K562 (cell line): ENCODE measurements around the gene NEDD4L. TPM values are rescaled to one million over a fixed set of nuclear protein-coding genes. Genes with fewer than 3 reads are reported as not detected.

ENCODE experiments used
- ATAC-seq: fragments of 200-7000 bp; cut with Tn5 transposase; 3 replicates; pipeline ENCODE4 v1.9.1; 2020; ENCODE audit warnings: moderate library complexity
- BruUV-seq: library from RNA; stranded (reverse); fragments of 400-500 nt; replicated peaks from 2 replicates; lab custom pipeline; 2021; lab: Mats Ljungman, UMichigan
- CTCF ChIA-PET: fragments of 300-600 bp; formaldehyde crosslinking; extraction: SDS; loops from one replicate; lab custom pipeline; 2021; ENCODE audit warnings: low intra/inter-chr PET ratio; lab: Yijun Ruan, JAX
- POLR2A ChIA-PET: fragments of 300-600, 350-650 bp; sonication (Branson Sonifier 250); formaldehyde crosslinking; extraction: SDS; loops from one replicate; lab custom pipeline; 2021; ENCODE audit warnings: antibody characterized with exemption, inconsistent platforms; lab: Yijun Ruan, JAX
- DNase-seq, 4 experiments: peaks; one replicate each; pipeline versions ENCODE4 v3.0.0 to v3.0.0-alpha.2; 2011 to 2018; ENCODE audit warnings: low spot score in 3 of 4, mixed read lengths in 3 of 4; ENCODE audit errors: extremely low read depth in 1 of 4
- FAIRE-seq: peaks from 2 replicates; lab custom pipeline; 2011; peaks lifted over from hg19 to GRCh38; lab: Jason Lieb, UNC
- H2AFZ ChIP-seq: 2 replicates; pipeline ENCODE4 v1.6.0; 2011; ENCODE audit warnings: low read depth, low read length, control low read depth, inconsistent platforms
- H3K27ac ChIP-seq: fragments of 200-600 bp; 3 replicates; pipeline ENCODE4 v1.8.0; 2011; ENCODE audit warnings: low read depth, mild to moderate bottlenecking, control low read depth, inconsistent platforms, low read length, moderate library complexity, mixed read lengths; ENCODE audit errors: extremely low read depth
- H3K27me3 ChIP-seq, 2 experiments: fragments of 300-600 bp in 1 of 2; 2 replicates in 1 of 2; 3 replicates in 1 of 2; pipeline versions ENCODE4 v1.6.0 to v1.8.0; 2011; ENCODE audit warnings: inconsistent platforms in 2 of 2, low read length in 2 of 2, mild to moderate bottlenecking in 1 of 2, mixed read lengths in 1 of 2, moderate library complexity in 1 of 2; ENCODE audit not compliant: control insufficient read depth in 2 of 2, insufficient read depth in 2 of 2
- H3K36me3 ChIP-seq: fragments of 300-600 bp; 3 replicates; pipeline ENCODE4 v1.8.0; 2011; ENCODE audit warnings: mild to moderate bottlenecking, low read length, inconsistent platforms; ENCODE audit not compliant: control insufficient read depth, insufficient read depth
- H3K4me1 ChIP-seq, 2 experiments: fragments of 200-600 bp in 1 of 2; replicated peaks in 1 of 2; 2 replicates in 1 of 2; 3 replicates in 1 of 2; pipeline versions ENCODE4 v1.5.1 to v1.8.0; 2011; ENCODE audit warnings: inconsistent platforms in 2 of 2, low read length in 2 of 2, mild to moderate bottlenecking in 1 of 2, mixed read lengths in 1 of 2, moderate library complexity in 1 of 2; ENCODE audit not compliant: control insufficient read depth in 2 of 2, insufficient read depth in 2 of 2
- H3K4me2 ChIP-seq: 2 replicates; pipeline ENCODE4 v1.6.1; 2011; ENCODE audit warnings: low read length, control low read depth, inconsistent platforms, mixed read lengths; ENCODE audit not compliant: insufficient read depth
- H3K4me3 ChIP-seq: fragments of 200-600 bp; sonication (generic), shearing (Covaris generic); 2 replicates; pipeline ENCODE4 v1.5.1; 2016; ENCODE audit warnings: control low read depth, inconsistent platforms
- H3K79me2 ChIP-seq: fragments of 200-600 bp; 3 replicates; pipeline ENCODE4 v1.8.0; 2011; ENCODE audit warnings: low read length, inconsistent platforms; ENCODE audit not compliant: control insufficient read depth, insufficient read depth
- H3K9ac ChIP-seq, 2 experiments: 2 replicates each; pipeline versions ENCODE4 v1.6.0 to v1.6.1; 2011; ENCODE audit warnings: low read depth in 2 of 2, low read length in 2 of 2, control low read depth in 1 of 2, inconsistent platforms in 1 of 2, mild to moderate bottlenecking in 1 of 2, mixed read lengths in 1 of 2; ENCODE audit not compliant: insufficient read depth in 1 of 2
- H3K9me1 ChIP-seq: one replicate; pipeline ENCODE4 v1.6.0; 2011; ENCODE audit warnings: inconsistent platforms, mild to moderate bottlenecking, low read length, moderate library complexity; ENCODE audit not compliant: control insufficient read depth, insufficient read depth
- H3K9me3 ChIP-seq: replicated peaks from 2 replicates; pipeline ENCODE4 v1.5.1; 2011; ENCODE audit warnings: low read depth, low read length, inconsistent platforms; ENCODE audit not compliant: control insufficient read depth, insufficient read depth
- H4K20me1 ChIP-seq: replicated peaks from 2 replicates; pipeline ENCODE4 v1.6.1; 2011; ENCODE audit warnings: low read length, inconsistent platforms, mixed read lengths; ENCODE audit not compliant: control insufficient read depth, insufficient read depth
- DACH1 ChIP-seq: fragments of 450-650 bp; IDR thresholded peaks from 2 replicates; pipeline ENCODE4 v1.6.1; 2018; ENCODE audit not compliant: partially characterized antibody
- ELF1 ChIP-seq: fragments of 200-800 bp; sonication (Bioruptor generic); IDR thresholded peaks from 2 replicates; pipeline ENCODE4 v1.6.1; 2016; ENCODE audit warnings: missing genetic modification characterization, missing compliant biosample characterization
- HCFC1 ChIP-seq: IDR thresholded peaks from 2 replicates; pipeline ENCODE4 v1.6.1; 2012; ENCODE audit warnings: low read depth, low read length, improper control_type of control experiment
- HMG20A ChIP-seq: fragments of 450-650 bp; formaldehyde crosslinking; conservative IDR thresholded peaks from 2 replicates; pipeline ENCODE4 v1.4.0; 2020; ENCODE audit warnings: mild to moderate bottlenecking, mixed read lengths
- KLF6 ChIP-seq: fragments of 250-450 bp; sonication (Bioruptor Pico); IDR thresholded peaks from 2 replicates; pipeline ENCODE4 v1.4.0; 2020; ENCODE audit warnings: mild to moderate bottlenecking, moderate library complexity, borderline replicate concordance
- MTA1 ChIP-seq: fragments of 450-650 bp; IDR thresholded peaks from 2 replicates; pipeline ENCODE4 v1.6.1; 2017; ENCODE audit warnings: borderline replicate concordance
- NFATC3 ChIP-seq: fragments of 450-650 bp; IDR thresholded peaks from 2 replicates; pipeline ENCODE4 v1.6.1; 2017; ENCODE audit warnings: mild to moderate bottlenecking
- NFE2L1 ChIP-seq: fragments of 450-650 bp; IDR thresholded peaks from 2 replicates; pipeline ENCODE4 v1.6.1; 2016; ENCODE audit warnings: missing genetic modification characterization, low read depth, mild to moderate bottlenecking, missing compliant biosample characterization, moderate library complexity, borderline replicate concordance
- POLR2AphosphoS2 ChIP-seq: IDR thresholded peaks from 2 replicates; pipeline ENCODE4 v1.6.1; 2012; ENCODE audit warnings: low read length, improper control_type of control experiment
- SMARCA4 ChIP-seq: fragments of 450-650 bp; IDR thresholded peaks from 2 replicates; pipeline ENCODE4 v1.6.1; 2016
- SP2 ChIP-seq: IDR thresholded peaks from 2 replicates; pipeline ENCODE4 v1.6.1; 2011; ENCODE audit warnings: mild to moderate bottlenecking, low read depth, low read length, moderate library complexity; ENCODE audit not compliant: poor library complexity, severe bottlenecking; ENCODE audit errors: extremely low read depth
- TRIM24 ChIP-seq, 2 experiments: fragments of 450-650 bp; IDR thresholded peaks; 2 replicates each; pipeline ENCODE4 v1.6.1; 2016
- XRCC3 ChIP-seq: fragments of 450-650 bp; IDR thresholded peaks from 2 replicates; pipeline ENCODE4 v1.6.1; 2017; ENCODE audit warnings: mild to moderate bottlenecking, moderate library complexity
- ZC3H8 ChIP-seq: fragments of 450-650 bp; IDR thresholded peaks from 2 replicates; pipeline ENCODE4 v1.6.1; 2017
- ZNF239 ChIP-seq: fragments of 250-450 bp; sonication (Bioruptor Pico); IDR thresholded peaks from 2 replicates; pipeline ENCODE4 v1.4.0; 2020; ENCODE audit warnings: mild to moderate bottlenecking
- ZSCAN32 ChIP-seq: fragments of 450-650 bp; formaldehyde crosslinking; IDR thresholded peaks from 2 replicates; pipeline ENCODE4 v1.4.0; 2020; ENCODE audit warnings: mild to moderate bottlenecking, moderate library complexity
- WGBS: fragments of 100-300 bp; shearing (Covaris generic); methylation state at CpG from one replicate; pipeline ENCODE4 v1.1.6; 2016; ENCODE audit warnings: low coverage, mixed read lengths; ENCODE audit not compliant: insufficient coverage; ENCODE audit errors: missing lambda C conversion rate; 5-methylcytosine and 5-hydroxymethylcytosine counted together
- in situ Hi-C: fragments of 300-500 bp; cut with MboI; formaldehyde crosslinking; loops from 4 replicates; pipeline ENCODE4 v1.15.0; 2018; ENCODE audit warnings: inconsistent platforms, mixed read lengths
- intact Hi-C: fragments of 100-400 bp; cut with micrococcal nuclease; formaldehyde crosslinking; loops from 2 replicates; pipeline ENCODE4 v1.14.2; 2022
- polyA plus RNA-seq, 8 experiments: library from polyadenylated mRNA; depleted of rRNA in 4 of 8; stranded (reverse) in 5 of 8; unstranded in 3 of 8; fragments of >200 nt; fragmentation: Nextera tagmentation in 2 of 8; fragmentation: Illumina TruSeq in 1 of 8; extraction: Ambion mirVana in 2 of 8; extraction: Trizol in 1 of 8; gene quantifications; 2 replicates each; pipeline versions ENCODE4 v1.2.1 to v1.2.3, GENCODE V29; 2011 to 2014; ENCODE audit warnings: inconsistent platforms in 1 of 8, missing spikeins in 1 of 8
- total RNA-seq, 7 experiments: library from RNA; depleted of rRNA in 6 of 7; stranded (reverse); fragments of >200 nt in 6 of 7; fragmentation: Illumina TruSeq in 2 of 7; extraction: Trizol in 2 of 7; gene quantifications; 2 replicates each; pipeline versions ENCODE4 v1.2.1 to v1.2.3, GENCODE V29; 2011 to 2021; ENCODE audit warnings: low replicate concordance in 1 of 7
- TF ChIP-seq, protein P1 (sequence below): fragments of 450-650 bp; conservative IDR thresholded peaks from 2 replicates; pipeline ENCODE4 v1.6.1; 2016; ENCODE audit warnings: missing genetic modification characterization, low read depth, mild to moderate bottlenecking, control low read depth, missing compliant biosample characterization

NEDD4L gene
- total and polyA plus RNA-seq, 9 of the 15 experiments (the other 6 are each of a cell fraction or from before 2014, with no cell fraction given): 8.1 to 33.4 (median 19.9) TPM

DNA sequence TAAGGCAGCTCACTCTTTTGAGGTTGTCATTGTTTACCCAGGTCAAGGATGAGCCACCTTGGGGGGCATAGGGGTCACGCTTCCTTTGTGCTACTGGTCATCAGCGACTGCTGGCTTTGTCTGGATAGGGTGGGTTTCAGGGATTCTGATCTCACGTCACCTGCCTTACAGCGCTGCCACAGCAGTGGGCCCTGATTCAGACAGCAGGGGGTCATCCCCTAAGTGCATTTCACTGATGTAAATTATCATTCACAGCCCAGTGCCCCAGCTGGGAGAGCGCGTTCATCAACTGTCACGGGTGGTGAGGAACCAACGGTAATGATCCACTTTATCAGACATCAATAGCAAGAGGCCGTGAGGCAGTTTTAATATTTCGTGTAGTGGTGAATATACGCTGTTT, 291.2 kb downstream of the NEDD4L start:
- DNase-seq: no peak
- WGBS: 72% methylated on average over 6 of the region's 11 CpGs
- POLR2A ChIA-PET: no interaction called here
- no peaks in the 10 kb centered on the region for H3K4me1 ChIP-seq
- H3K9me3 ChIP-seq: no peaks in the 10 kb centered on the region
- in situ Hi-C loops (no loop called here), intact Hi-C loops (no loop called here)
- H3K36me3 ChIP-seq: peaks cover 13% of the 10 kb centered on the region; the same call in 2 of the 3 replicates
- ATAC-seq: no peak
- H4K20me1 ChIP-seq: no peaks in the 10 kb centered on the region
- H3K4me3 ChIP-seq: no peak overlapping the region
- no peak overlapping the region for H3K4me2 ChIP-seq
- no peak overlapping the region for H3K9ac ChIP-seq
- no peaks in the 10 kb centered on the region for H3K9me1 ChIP-seq
- no peak for TF ChIP-seq NFE2L1 (tag)
- TF ChIP-seq POLR2AphosphoS2: no peak
- no peak for TF ChIP-seq ZSCAN32 (CRISPR knock-in tag)
- no peak for TF ChIP-seq DACH1
- TF ChIP-seq SMARCA4: no peak
- TF ChIP-seq KLF6 (CRISPR knock-in tag): no peak
- CTCF ChIA-PET: no interaction called here
- no peak overlapping the region for H3K27ac ChIP-seq
- H2AFZ ChIP-seq: no peak overlapping the region
- H3K79me2 ChIP-seq: no peaks in the 10 kb centered on the region
- no peak for FAIRE-seq
- BruUV-seq: no TSS peak
- no peaks in the 10 kb centered on the region for H3K27me3 ChIP-seq

DNA sequence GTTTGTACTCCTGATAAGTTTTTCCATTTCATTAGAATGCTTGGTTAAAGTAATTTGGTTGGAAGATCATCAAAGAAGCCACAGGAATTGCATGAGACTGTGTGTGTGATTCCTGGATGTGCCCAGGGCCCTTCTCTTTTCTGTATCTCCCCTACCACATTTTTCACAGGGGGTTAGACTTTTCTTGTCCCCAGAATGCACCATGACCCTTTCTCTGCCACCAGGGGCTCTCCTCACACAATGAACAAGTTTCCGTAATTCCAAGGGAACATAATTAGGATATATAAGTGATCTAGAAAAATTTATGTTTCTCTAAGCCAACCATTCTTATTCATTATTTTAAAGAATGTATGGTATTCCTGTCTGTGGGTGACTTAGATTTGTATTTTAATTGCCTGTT, 291.8 kb downstream of the NEDD4L start:
- CTCF ChIA-PET: no interaction called here
- Histone ChIP-seq H3K4me2 (no peak overlapping the region), H2AFZ (no peak overlapping the region), H3K9ac (no peak overlapping the region), H4K20me1 (no peaks in the 10 kb centered on the region), H3K9me1 (no peaks in the 10 kb centered on the region), H3K36me3 (peaks cover 10% of the 10 kb centered on the region; the same call in 2 of the 3 replicates), H3K4me3 (no peak overlapping the region), H3K27me3 (no peaks in the 10 kb centered on the region), H3K79me2 (no peaks in the 10 kb centered on the region), H3K27ac (no peak overlapping the region), H3K9me3 (no peaks in the 10 kb centered on the region), H3K4me1 (no peaks in the 10 kb centered on the region)
- intact Hi-C loops: no loop called here
- ATAC-seq (no peak), DNase-seq (no peak), FAIRE-seq (no peak)
- in situ Hi-C loops: no loop called here
- POLR2A ChIA-PET: no interaction called here
- WGBS: 100% methylated on average over 1 of the region's 1 CpG
- no TSS peak for BruUV-seq
- TF ChIP-seq HCFC1 (no peak), SP2 (no peak), ELF1 (tag) (no peak), ZNF239 (CRISPR knock-in tag) (no peak), ZC3H8 (no peak), XRCC3 (no peak), HMG20A (CRISPR knock-in tag) (no peak), NFATC3 (no peak), MTA1 (no peak), TRIM24 (IDR thresholded peaks at IDR 0.05) (no peak)
- TF ChIP-seq, protein P1, sequence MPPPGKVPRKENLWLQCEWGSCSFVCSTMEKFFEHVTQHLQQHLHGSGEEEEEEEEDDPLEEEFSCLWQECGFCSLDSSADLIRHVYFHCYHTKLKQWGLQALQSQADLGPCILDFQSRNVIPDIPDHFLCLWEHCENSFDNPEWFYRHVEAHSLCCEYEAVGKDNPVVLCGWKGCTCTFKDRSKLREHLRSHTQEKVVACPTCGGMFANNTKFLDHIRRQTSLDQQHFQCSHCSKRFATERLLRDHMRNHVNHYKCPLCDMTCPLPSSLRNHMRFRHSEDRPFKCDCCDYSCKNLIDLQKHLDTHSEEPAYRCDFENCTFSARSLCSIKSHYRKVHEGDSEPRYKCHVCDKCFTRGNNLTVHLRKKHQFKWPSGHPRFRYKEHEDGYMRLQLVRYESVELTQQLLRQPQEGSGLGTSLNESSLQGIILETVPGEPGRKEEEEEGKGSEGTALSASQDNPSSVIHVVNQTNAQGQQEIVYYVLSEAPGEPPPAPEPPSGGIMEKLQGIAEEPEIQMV (tag): no peak
